IMR-90 (cell line): ENCODE results near the gene C19orf47. TPM values are rescaled to one million over a fixed set of nuclear protein-coding genes. Genes with fewer than 3 reads are reported as not detected.

ENCODE experiments used
- ATAC-seq: fragments of 200-7000 bp; cut with Tn5 transposase; 2 replicates; pipeline ENCODE4 v1.9.1; 2020; ENCODE audit warnings: low read depth, mild to moderate bottlenecking, moderate library complexity
- BruUV-seq: library from RNA; stranded (reverse); fragments of 400-500 nt; replicated peaks from 2 replicates; lab custom pipeline; 2021; lab: Mats Ljungman, UMichigan
- CTCF ChIA-PET: fragments of 300-600 bp; formaldehyde crosslinking; extraction: SDS; loops from one replicate; lab custom pipeline; 2021; ENCODE audit warnings: antibody characterized with exemption; lab: Yijun Ruan, JAX
- POLR2A ChIA-PET: fragments of 300-600 bp; sonication (Branson Sonifier 250); formaldehyde crosslinking; loops from one replicate; lab custom pipeline; 2022; ENCODE audit warnings: antibody characterized with exemption; ENCODE audit not compliant: unreplicated experiment; lab: Charles Lee
- DNase-seq: peaks from one replicate; pipeline ENCODE4 v3.0.0; 2013
- H2AFZ ChIP-seq: replicated peaks from 2 replicates; pipeline ENCODE3; 2013; ENCODE audit warnings: low read length, mild to moderate bottlenecking; ENCODE audit not compliant: poor library complexity
- H2AK5ac ChIP-seq: 2 replicates; pipeline ENCODE4 v1.6.1; 2013; ENCODE audit warnings: low read depth, low read length, inconsistent platforms
- H2AK9ac ChIP-seq: replicated peaks from 2 replicates; pipeline ENCODE3; 2013; ENCODE audit warnings: mild to moderate bottlenecking, low read depth, low read length, moderate library complexity; ENCODE audit not compliant: poor library complexity
- H2BK120ac ChIP-seq: 2 replicates; pipeline ENCODE4 v1.6.1; 2013; ENCODE audit warnings: low read depth, low read length, inconsistent platforms
- H2BK15ac ChIP-seq: 3 replicates; pipeline ENCODE4 v1.6.1; 2013; ENCODE audit warnings: low read depth, low read length, inconsistent platforms
- H2BK20ac ChIP-seq: 2 replicates; pipeline ENCODE4 v1.6.1; 2013; ENCODE audit warnings: low read depth, mild to moderate bottlenecking, inconsistent platforms, low read length, moderate library complexity
- H2BK5ac ChIP-seq: 2 replicates; pipeline ENCODE4 v1.6.1; 2013; ENCODE audit warnings: mild to moderate bottlenecking, low read depth, low read length, inconsistent platforms; ENCODE audit not compliant: poor library complexity, severe bottlenecking
- H3K14ac ChIP-seq: replicated peaks from 2 replicates; pipeline ENCODE4 v1.6.1; 2013; ENCODE audit warnings: low read depth, low read length, inconsistent platforms
- H3K18ac ChIP-seq: 2 replicates; pipeline ENCODE4 v1.6.1; 2013; ENCODE audit warnings: low read depth, low read length, control low read depth
- H3K23ac ChIP-seq: 2 replicates; pipeline ENCODE4 v1.6.1; 2013; ENCODE audit warnings: low read depth, low read length, inconsistent platforms
- H3K27ac ChIP-seq: 2 replicates; pipeline ENCODE4 v1.5.1; 2013; ENCODE audit warnings: mild to moderate bottlenecking, control low read depth, low read length; ENCODE audit not compliant: insufficient read depth
- H3K27me3 ChIP-seq: 2 replicates; pipeline ENCODE4 v1.6.1; 2013; ENCODE audit warnings: low read length; ENCODE audit not compliant: control insufficient read depth, insufficient read depth
- H3K36me3 ChIP-seq: 2 replicates; pipeline ENCODE4 v1.6.1; 2013; ENCODE audit warnings: low read length, mixed read lengths; ENCODE audit not compliant: control insufficient read depth, insufficient read depth
- H3K4ac ChIP-seq: 2 replicates; pipeline ENCODE4 v1.6.1; 2013; ENCODE audit warnings: low read depth, low read length, inconsistent platforms
- H3K4me1 ChIP-seq: 2 replicates; pipeline ENCODE4 v1.6.1; 2013; ENCODE audit warnings: low read length, mixed read lengths; ENCODE audit not compliant: control insufficient read depth, insufficient read depth
- H3K4me2 ChIP-seq: 2 replicates; pipeline ENCODE4 v1.6.1; 2013; ENCODE audit warnings: low read depth, mild to moderate bottlenecking, control low read depth, low read length, moderate library complexity
- H3K4me3 ChIP-seq: 2 replicates; pipeline ENCODE4 v1.5.1; 2013; ENCODE audit warnings: low read depth, mild to moderate bottlenecking, control low read depth, low read length, moderate library complexity; ENCODE audit not compliant: insufficient read depth
- H3K56ac ChIP-seq: 2 replicates; pipeline ENCODE4 v1.6.1; 2013; ENCODE audit warnings: low read length, inconsistent platforms; ENCODE audit not compliant: insufficient read depth; ENCODE audit errors: extremely low read depth
- H3K79me1 ChIP-seq, 2 experiments: 2 replicates each; pipeline ENCODE4 v1.6.1; 2013; ENCODE audit warnings: low read length in 2 of 2, inconsistent platforms in 1 of 2, low read depth in 1 of 2
- H3K9ac ChIP-seq: 2 replicates; pipeline ENCODE4 v1.6.1; 2013; ENCODE audit warnings: low read depth, low read length, control low read depth
- H3K9me1 ChIP-seq: 2 replicates; pipeline ENCODE4 v1.6.1; 2013; ENCODE audit warnings: low read length, inconsistent platforms; ENCODE audit not compliant: insufficient read depth
- H3K9me3 ChIP-seq: 2 replicates; pipeline ENCODE4 v1.6.1; 2013; ENCODE audit warnings: low read length; ENCODE audit not compliant: control insufficient read depth, insufficient read depth
- H4K20me1 ChIP-seq: 2 replicates; pipeline ENCODE4 v1.6.1; 2013; ENCODE audit warnings: low read length, inconsistent platforms; ENCODE audit not compliant: insufficient read depth
- H4K5ac ChIP-seq: 2 replicates; pipeline ENCODE4 v1.6.1; 2013; ENCODE audit warnings: mild to moderate bottlenecking, low read depth, low read length, control low read depth
- H4K8ac ChIP-seq, 2 experiments: 2 replicates each; pipeline ENCODE4 v1.6.1; 2013; ENCODE audit warnings: low read depth in 2 of 2, low read length in 2 of 2, control low read depth in 1 of 2, inconsistent platforms in 1 of 2
- H4K91ac ChIP-seq: 2 replicates; pipeline ENCODE4 v1.6.1; 2013; ENCODE audit warnings: low read depth, low read length, inconsistent platforms; ENCODE audit not compliant: insufficient read depth
- BHLHE40 ChIP-seq: fragments of 150-350 bp; IDR thresholded peaks from 2 replicates; pipeline ENCODE4 v1.6.1; 2016; ENCODE audit warnings: mild to moderate bottlenecking, low read depth, low read length
- FOS ChIP-seq: fragments of 150-350 bp; IDR thresholded peaks from 2 replicates; pipeline ENCODE4 v1.6.1; 2016; ENCODE audit warnings: low read depth, low read length
- POLR2A ChIP-seq: IDR thresholded peaks from 2 replicates; pipeline ENCODE4 v1.6.1; 2012; ENCODE audit warnings: mild to moderate bottlenecking, low read depth, low read length
- RAD21 ChIP-seq: IDR thresholded peaks from 2 replicates; pipeline ENCODE4 v1.6.1; 2012; ENCODE audit warnings: low read length, improper control_type of control experiment
- RCOR1 ChIP-seq: IDR thresholded peaks from 2 replicates; pipeline ENCODE4 v1.6.1; 2012; ENCODE audit warnings: mild to moderate bottlenecking, low read length, improper control_type of control experiment; ENCODE audit not compliant: insufficient replicate concordance
- SMC3 ChIP-seq: fragments of 150-350 bp; IDR thresholded peaks from 2 replicates; pipeline ENCODE4 v1.6.1; 2016; ENCODE audit warnings: low read depth, mild to moderate bottlenecking, antibody characterized with exemption, low read length, moderate library complexity
- USF2 ChIP-seq: fragments of 150-350 bp; IDR thresholded peaks from 2 replicates; pipeline ENCODE4 v1.6.1; 2017; ENCODE audit warnings: mild to moderate bottlenecking, antibody characterized with exemption, low read length, low read depth
- WGBS, 2 experiments: methylation state at CpG; one replicate each; pipeline versions ENCODE4 v1.1.5 to v1.1.7; 2013; ENCODE audit warnings: missing lambda C conversion rate in 2 of 2; ENCODE audit not compliant: insufficient read length in 1 of 2; ENCODE audit errors: extremely low coverage in 2 of 2; 5-methylcytosine and 5-hydroxymethylcytosine counted together
- dilution Hi-C: fragments of 300-500 bp; cut with HindIII; formaldehyde crosslinking; loops from one replicate; pipeline ENCODE4 v1.14.3; 2018; ENCODE audit warnings: low sequenced_read_pairs; ENCODE audit not compliant: unreplicated experiment
- in situ Hi-C: fragments of 300-500 bp; cut with MboI; formaldehyde crosslinking; loops from 3 replicates; pipeline ENCODE4 v1.14.3; 2019; ENCODE audit warnings: low sequenced_read_pairs, inconsistent platforms, mixed read lengths
- intact Hi-C: fragments of 100-400 bp; cut with micrococcal nuclease; formaldehyde crosslinking; loops from 2 replicates; pipeline ENCODE4 v1.10.0; 2022
- polyA plus RNA-seq, 3 experiments: library from polyadenylated mRNA; depleted of rRNA; stranded (reverse); fragments of >200 nt; gene quantifications; 2 replicates each; pipeline ENCODE4 v1.2.3, GENCODE V29; 2012; ENCODE audit warnings: low replicate concordance in 1 of 3
- total RNA-seq: library from RNA; depleted of rRNA; stranded (reverse); fragments of >200 nt; gene quantifications from 2 replicates; pipeline ENCODE4 v1.2.3, GENCODE V29; 2012

The C19orf47 gene
- total and polyA plus RNA-seq, 2 of the 4 experiments (the other 2 are of a cell fraction), result 3.6 to 16.3 TPM

- in situ Hi-C loops (no loop called here), intact Hi-C loops (no loop called here), dilution Hi-C loops (no loop called here)
- H4K8ac ChIP-seq, result no peak overlapping the region
- no peak overlapping the region for H3K23ac ChIP-seq
- H3K4me2 ChIP-seq, result no peak overlapping the region
- no peak overlapping the region for H3K56ac ChIP-seq
- no peak overlapping the region for H3K27ac ChIP-seq
- TF ChIP-seq USF2 (no peak), RCOR1 (no peak), FOS (no peak), BHLHE40 (no peak), SMC3 (no peak), RAD21 (no peak), POLR2A (no peak)
- no peak overlapping the region for H3K18ac ChIP-seq
- H2AK5ac ChIP-seq, result no peak overlapping the region
- H2BK120ac ChIP-seq, result no peak overlapping the region
- 0 out of 4 replicates have a peak, but pooled peaks cover 0 to 3% of the 10 kb centered on the region in 2 experiments for H3K79me1 ChIP-seq
- POLR2A ChIA-PET, result no interaction called here
- H3K4me1 ChIP-seq, result no peaks in the 10 kb centered on the region
- no peaks in the 10 kb centered on the region for H3K9me3 ChIP-seq
- DNase-seq (no peak), ATAC-seq (no peak)
- BruUV-seq, result no TSS peak
- CTCF ChIA-PET, result no interaction called here
- H2BK5ac ChIP-seq, result no peak overlapping the region
- H3K4me3 ChIP-seq, result no peak overlapping the region
- no peaks in the 10 kb centered on the region for H3K9me1 ChIP-seq
- no peak overlapping the region for H2AFZ ChIP-seq
- no peak overlapping the region for H3K9ac ChIP-seq
- no peak overlapping the region for H4K5ac ChIP-seq
- no peaks in the 10 kb centered on the region for H3K27me3 ChIP-seq
- no peak overlapping the region for H2AK9ac ChIP-seq
- no peak overlapping the region for H2BK20ac ChIP-seq
- H3K4ac ChIP-seq, result no peak overlapping the region
- no peaks in the 10 kb centered on the region for H3K36me3 ChIP-seq
- WGBS, 2 experiments, result 95% methylated on average over 11 of the region's 22 CpGs; no CpG with 5 or more reads in 1 of the 2 experiments
- no peak overlapping the region for H3K14ac ChIP-seq
- H4K91ac ChIP-seq, result no peak overlapping the region
- no peaks in the 10 kb centered on the region for H4K20me1 ChIP-seq
- no peak overlapping the region for H2BK15ac ChIP-seq
These were observed 49.3 kb upstream of the C19orf47 start for GRCh38 chr19:40397568-40397906.
